Lower leg skin (tissue), 4 donors: ENCODE data around the gene IRX6. TPM values are rescaled to one million over a fixed set of nuclear protein-coding genes. Genes with fewer than 3 reads are reported as not detected.

Experiments used
- DNase-seq, 2 donors: peaks; one replicate each; pipeline ENCODE4 v3.0.0-alpha.2; 2019; ENCODE audit warnings: low spot score in 2 of 2
- H3K4me3 ChIP-seq: fragments of 200-600 bp; sonication (generic); 2 replicates; pipeline ENCODE4 v1.5.1; 2017; ENCODE audit warnings: mild to moderate bottlenecking, low read depth; ENCODE audit not compliant: poor library complexity, severe bottlenecking
- POLR2A ChIP-seq, 2 donors: fragments of 450-650 bp; IDR thresholded peaks; one replicate each; pipeline ENCODE4 v1.6.1; 2016 to 2017; ENCODE audit warnings: antibody characterized with exemption in 2 of 2, mild to moderate bottlenecking in 1 of 2, moderate library complexity in 1 of 2
- WGBS, 2 donors: methylation state at CpG; one replicate each; pipeline ENCODE4 v1.1.5; 2018; 5-methylcytosine and 5-hydroxymethylcytosine counted together
- intact Hi-C: fragments of 100-400 bp; cut with DNase I; formaldehyde crosslinking; loops from one replicate; pipeline ENCODE4 v1.15.0; 2023; ENCODE audit warnings: low total_unique reads
- total RNA-seq, 4 donors: library from RNA; depleted of rRNA; stranded (reverse); fragments of >200 nt; gene quantifications; one replicate each; pipeline ENCODE4 v1.1.0, GENCODE V29; 2016
- TF ChIP-seq, protein P1 (sequence below), 3 donors: fragments of 450-650 bp; IDR thresholded peaks; one replicate each; pipeline ENCODE4 v1.5.1; 2016; ENCODE audit warnings: antibody characterized with exemption in 3 of 3, mild to moderate bottlenecking in 3 of 3, moderate library complexity in 2 of 3

IRX6 gene
- total RNA-seq, 4 donors from 2014 or later: 6.7 to 17.7 (median 13.3) TPM

DNA sequence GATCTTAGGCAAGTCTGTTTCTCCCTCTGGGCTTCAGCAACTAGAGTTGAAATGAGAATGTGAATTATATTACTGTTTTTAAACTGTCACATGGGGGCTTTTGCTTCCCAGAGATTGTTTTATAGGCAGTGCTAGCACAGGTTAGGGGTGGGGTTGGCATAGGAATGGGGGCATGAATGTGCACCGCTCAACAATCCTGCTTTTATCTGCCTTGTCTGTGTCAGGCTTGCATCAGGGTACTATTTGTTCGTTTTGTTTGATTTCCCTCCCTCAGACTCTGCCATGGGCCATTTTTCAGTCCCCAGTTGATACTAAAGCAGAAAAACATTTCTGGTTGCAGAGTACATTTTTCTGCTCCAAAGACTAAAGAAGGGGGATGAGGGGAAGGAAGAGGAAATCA is 34.6 kb upstream of the IRX6 start:
- DNase-seq: no peak
- 65 to 70% methylated on average over 2 of the region's 2 CpGs for WGBS, 2 donors
- H3K4me3 ChIP-seq: no peak overlapping the region
- intact Hi-C loops: no loop called here
- TF ChIP-seq, protein P1, sequence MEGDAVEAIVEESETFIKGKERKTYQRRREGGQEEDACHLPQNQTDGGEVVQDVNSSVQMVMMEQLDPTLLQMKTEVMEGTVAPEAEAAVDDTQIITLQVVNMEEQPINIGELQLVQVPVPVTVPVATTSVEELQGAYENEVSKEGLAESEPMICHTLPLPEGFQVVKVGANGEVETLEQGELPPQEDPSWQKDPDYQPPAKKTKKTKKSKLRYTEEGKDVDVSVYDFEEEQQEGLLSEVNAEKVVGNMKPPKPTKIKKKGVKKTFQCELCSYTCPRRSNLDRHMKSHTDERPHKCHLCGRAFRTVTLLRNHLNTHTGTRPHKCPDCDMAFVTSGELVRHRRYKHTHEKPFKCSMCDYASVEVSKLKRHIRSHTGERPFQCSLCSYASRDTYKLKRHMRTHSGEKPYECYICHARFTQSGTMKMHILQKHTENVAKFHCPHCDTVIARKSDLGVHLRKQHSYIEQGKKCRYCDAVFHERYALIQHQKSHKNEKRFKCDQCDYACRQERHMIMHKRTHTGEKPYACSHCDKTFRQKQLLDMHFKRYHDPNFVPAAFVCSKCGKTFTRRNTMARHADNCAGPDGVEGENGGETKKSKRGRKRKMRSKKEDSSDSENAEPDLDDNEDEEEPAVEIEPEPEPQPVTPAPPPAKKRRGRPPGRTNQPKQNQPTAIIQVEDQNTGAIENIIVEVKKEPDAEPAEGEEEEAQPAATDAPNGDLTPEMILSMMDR (IDR thresholded peaks at IDR 0.05): no peak
- no peak for TF ChIP-seq POLR2A (IDR thresholded peaks at IDR 0.05)

DNA sequence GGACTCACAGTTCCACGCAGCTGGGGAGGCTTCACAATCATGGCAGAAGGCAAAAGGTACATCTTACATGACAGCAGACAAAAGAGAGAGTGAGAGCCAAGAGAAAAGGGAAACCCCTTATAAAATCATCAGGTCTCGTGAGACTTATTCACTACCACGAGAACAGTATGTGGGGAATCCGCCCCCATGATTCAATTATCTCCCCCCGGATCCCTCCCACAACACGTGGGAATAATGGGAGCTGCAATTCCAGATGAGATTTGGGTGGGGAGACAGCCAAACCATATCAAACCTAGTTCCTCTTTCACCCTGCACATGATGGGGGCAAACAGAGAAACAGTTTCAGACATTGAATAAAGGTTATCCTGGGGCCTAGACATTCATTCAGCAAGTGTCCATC is 32.2 kb upstream of the IRX6 start:
- intact Hi-C loops: no loop called here
- DNase-seq: no peak
- 85 to 86% methylated on average over 6 of the region's 6 CpGs for WGBS, 2 donors
- TF ChIP-seq POLR2A (IDR thresholded peaks at IDR 0.05): no peak
- TF ChIP-seq, protein P1 (IDR thresholded peaks at IDR 0.05): no peak
- no peak overlapping the region for H3K4me3 ChIP-seq

DNA sequence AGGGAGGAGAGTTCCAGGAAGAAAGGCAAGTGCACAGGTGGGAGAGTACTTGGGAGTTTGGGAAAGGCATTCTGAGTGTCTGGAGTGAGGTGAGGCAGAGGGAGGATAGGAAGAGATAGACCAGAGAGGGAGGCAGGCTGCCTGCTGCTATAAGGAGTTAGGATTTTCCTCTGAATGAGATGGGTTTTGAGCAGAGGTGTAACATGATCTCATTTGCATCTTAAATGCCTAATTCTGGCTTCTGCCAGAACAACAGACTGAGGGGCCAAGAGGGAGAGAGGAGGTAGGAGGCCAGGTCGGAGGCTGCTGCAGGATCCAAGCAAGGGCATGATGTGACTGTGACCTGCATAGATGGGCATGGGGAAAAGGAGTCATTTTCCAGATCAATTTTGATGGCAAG is 31.5 kb upstream of the IRX6 start:
- H3K4me3 ChIP-seq: no peak overlapping the region
- TF ChIP-seq POLR2A (IDR thresholded peaks at IDR 0.05): no peak
- TF ChIP-seq, protein P1 (IDR thresholded peaks at IDR 0.05): no peak
- intact Hi-C loops: no loop called here
- 80 to 87% methylated on average over 1 of the region's 1 CpG for WGBS, 2 donors
- DNase-seq: no peak

DNA sequence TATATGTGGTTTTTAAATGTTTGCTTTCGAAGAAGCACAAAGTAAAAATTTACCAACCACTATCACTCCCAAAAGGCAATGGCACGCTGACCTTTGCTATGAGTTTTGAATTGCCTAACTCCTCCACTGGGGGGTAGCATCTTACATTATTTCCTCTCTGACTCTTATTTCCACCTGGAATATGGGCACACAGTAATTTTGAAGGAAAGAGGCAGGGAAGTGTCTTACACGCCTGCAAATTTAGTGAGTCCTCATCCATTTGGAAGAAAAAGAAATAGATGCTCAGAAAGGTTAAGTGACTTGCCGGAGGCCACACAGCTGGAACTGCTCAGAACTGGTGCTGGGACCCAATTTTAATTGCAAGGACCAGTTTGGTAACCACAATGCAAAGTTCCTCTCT is 29.9 kb upstream of the IRX6 start:
- H3K4me3 ChIP-seq: no peak overlapping the region
- DNase-seq: no peak
- intact Hi-C loops: no loop called here
- 85 to 91% methylated on average over 4 of the region's 4 CpGs for WGBS, 2 donors
- TF ChIP-seq POLR2A (IDR thresholded peaks at IDR 0.05): no peak
- TF ChIP-seq, protein P1 (IDR thresholded peaks at IDR 0.05): no peak

DNA sequence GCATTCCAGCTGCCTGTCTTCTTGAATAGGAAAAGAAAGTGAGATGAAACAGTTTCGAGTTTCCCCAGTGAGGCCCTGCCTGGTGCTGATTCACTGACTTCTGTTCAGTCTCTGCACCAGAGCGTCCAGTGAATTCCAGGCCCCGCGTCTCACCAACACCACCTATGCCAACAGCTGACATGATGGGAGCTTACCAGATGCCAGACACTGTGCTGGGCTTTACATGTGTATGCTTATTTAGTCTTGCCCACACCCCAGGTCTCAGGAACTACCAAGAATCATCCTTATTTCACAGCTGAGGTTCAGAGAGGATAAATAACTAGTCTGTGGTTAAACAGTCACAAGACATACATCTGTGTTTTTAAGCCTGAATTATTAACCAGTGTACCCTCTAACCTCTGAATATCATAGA is 29.1 kb upstream of the IRX6 start:
- intact Hi-C loops: no loop called here
- no peak overlapping the region for H3K4me3 ChIP-seq
- TF ChIP-seq POLR2A (IDR thresholded peaks at IDR 0.05): no peak
- TF ChIP-seq, protein P1 (IDR thresholded peaks at IDR 0.05): no peak
- no peak for DNase-seq
- WGBS, 2 donors: 51 to 65% methylated on average over 4 of the region's 4 CpGs
